B cell (primary cell): Measurements from ENCODE around the gene TBX1. TPM values are rescaled to one million over a fixed set of nuclear protein-coding genes. Genes with fewer than 3 reads are reported as not detected.

ENCODE experiments used
- ATAC-seq: fragments of 200-7000 bp; cut with Tn5 transposase; one replicate; pipeline ENCODE4 v1.10.0; 2021; ENCODE audit warnings: low read depth, mild to moderate bottlenecking, moderate number of reproducible peaks, moderate library complexity
- CTCF ChIA-PET: fragments of 350-600 bp; sonication (Branson Sonifier 250); formaldehyde crosslinking; loops from one replicate; lab custom pipeline; 2021; ENCODE audit warnings: antibody characterized with exemption, inconsistent platforms; lab: Charles Lee
- POLR2A ChIA-PET: fragments of 350-600 bp; sonication (Branson Sonifier 250); formaldehyde crosslinking; loops from one replicate; lab custom pipeline; 2021; ENCODE audit warnings: antibody characterized with exemption; lab: Charles Lee
- DNase-seq: peaks from one replicate; pipeline ENCODE4 v3.0.0; 2013
- H2AFZ ChIP-seq: 2 replicates; pipeline ENCODE4 v1.6.1; 2012; ENCODE audit warnings: mild to moderate bottlenecking, low read depth, low read length; ENCODE audit not compliant: insufficient read depth, poor library complexity, severe bottlenecking
- H3K27ac ChIP-seq, 2 donors: 1 replicate in 1 of 2; 2 replicates in 1 of 2; pipeline ENCODE4 v1.5.1; 2012 to 2013; ENCODE audit warnings: low read length in 2 of 2, mild to moderate bottlenecking in 2 of 2, moderate library complexity in 1 of 2
- H3K27me3 ChIP-seq, 4 experiments: fragments of 200-600 bp in 1 of 4; sonication (generic) in 1 of 4; replicated peaks in 1 of 4; 1 replicate in 2 of 4; 2 replicates in 2 of 4; pipeline versions ENCODE4 v1.6.1 to v1.7.0; 2013 to 2016; ENCODE audit warnings: low read length in 3 of 4, mild to moderate bottlenecking in 2 of 4, mixed read lengths in 1 of 4, moderate library complexity in 1 of 4; ENCODE audit not compliant: insufficient read depth in 4 of 4, control insufficient read depth in 3 of 4; ENCODE audit errors: control extremely low read depth in 1 of 4
- H3K36me3 ChIP-seq, 2 experiments: replicated peaks in 1 of 2; 1 replicate in 1 of 2; 2 replicates in 1 of 2; pipeline versions ENCODE4 v1.6.1 to v1.7.1; 2013; ENCODE audit warnings: low read length in 1 of 2; ENCODE audit not compliant: insufficient read depth in 2 of 2, control insufficient read depth in 1 of 2; ENCODE audit errors: control extremely low read depth in 1 of 2, extremely low read depth in 1 of 2
- H3K4me1 ChIP-seq, 2 donors: fragments of 200-600 bp in 1 of 2; sonication (generic) in 1 of 2; 1 replicate in 1 of 2; 2 replicates in 1 of 2; pipeline versions ENCODE4 v1.5.1 to v1.6.1; 2013 to 2017; ENCODE audit warnings: low read length in 2 of 2; ENCODE audit not compliant: control insufficient read depth in 2 of 2, insufficient read depth in 2 of 2
- H3K4me2 ChIP-seq: replicated peaks from 2 replicates; pipeline ENCODE3; 2012; ENCODE audit warnings: mild to moderate bottlenecking, low read depth, low read length; ENCODE audit not compliant: poor library complexity, severe bottlenecking
- H3K4me3 ChIP-seq, 5 experiments: fragments of 200-600 bp in 1 of 5; sonication (generic) in 1 of 5; 1 replicate in 3 of 5; 2 replicates in 2 of 5; pipeline versions ENCODE4 v1.5.1 to v1.7.0; 2011 to 2016; ENCODE audit warnings: low read length in 4 of 5, mild to moderate bottlenecking in 4 of 5, low read depth in 2 of 5, control low read depth in 1 of 5, moderate library complexity in 1 of 5; ENCODE audit not compliant: insufficient read depth in 1 of 5; ENCODE audit errors: control extremely low read depth in 1 of 5, extremely low read depth in 1 of 5
- H3K79me2 ChIP-seq: fragments of 200-600 bp; sonication (generic); one replicate; pipeline ENCODE4 v1.6.0; 2016; ENCODE audit warnings: low read length; ENCODE audit not compliant: control insufficient read depth, insufficient read depth
- H3K9ac ChIP-seq: fragments of 200-600 bp; sonication (generic); 2 replicates; pipeline ENCODE4 v1.6.1; 2017; ENCODE audit warnings: mild to moderate bottlenecking, low read length, moderate library complexity
- H3K9me3 ChIP-seq, 3 donors: one replicate each; pipeline versions ENCODE4 v1.6.1 to v1.7.1; 2013; ENCODE audit warnings: low read length in 2 of 3; ENCODE audit not compliant: control insufficient read depth in 2 of 3, insufficient read depth in 1 of 3; ENCODE audit errors: control extremely low read depth in 1 of 3
- H4K20me1 ChIP-seq: 2 replicates; pipeline ENCODE4 v1.6.0; 2012; ENCODE audit warnings: mild to moderate bottlenecking, low read length; ENCODE audit not compliant: insufficient read depth, control insufficient read depth, poor library complexity, severe bottlenecking
- H3K27ac Mint-ChIP-seq: one replicate; pipeline ENCODE4 v1.8.0; 2021; ENCODE audit warnings: mixed read lengths
- H3K27me3 Mint-ChIP-seq: one replicate; pipeline ENCODE4 v1.8.0; 2021; ENCODE audit warnings: mixed read lengths
- H3K4me1 Mint-ChIP-seq: one replicate; pipeline ENCODE4 v1.8.0; 2021; ENCODE audit warnings: mixed read lengths
- H3K4me3 Mint-ChIP-seq: one replicate; pipeline ENCODE4 v1.8.0; 2021; ENCODE audit warnings: mixed read lengths
- H3K9me3 Mint-ChIP-seq: one replicate; pipeline ENCODE4 v1.8.0; 2022; ENCODE audit warnings: mixed read lengths; ENCODE audit not compliant: insufficient read depth
- CTCF ChIP-seq: fragments of 200-600 bp; IDR thresholded peaks from one replicate; pipeline ENCODE4 v1.8.0; 2022; ENCODE audit warnings: antibody characterized with exemption, mild to moderate bottlenecking
- EZH2 ChIP-seq: IDR thresholded peaks from 2 replicates; pipeline ENCODE4 v1.6.1; 2012; ENCODE audit warnings: borderline replicate concordance, low read depth, mild to moderate bottlenecking, moderate library complexity, low read length; ENCODE audit not compliant: insufficient read depth, poor library complexity, severe bottlenecking
- WGBS: methylation state at CpG from one replicate; pipeline ENCODE4 v1.1.5; 2013; ENCODE audit warnings: missing lambda C conversion rate; ENCODE audit not compliant: insufficient coverage; 5-methylcytosine and 5-hydroxymethylcytosine counted together
- intact Hi-C: fragments of 100-400 bp; cut with micrococcal nuclease; formaldehyde crosslinking; loops from one replicate; pipeline ENCODE4 v1.10.0; 2022
- polyA plus RNA-seq: library from polyadenylated mRNA; depleted of rRNA; stranded (reverse); fragments of >200 nt; gene quantifications from 2 replicates; pipeline ENCODE4 v1.2.3, GENCODE V29; 2012
- total RNA-seq, 2 donors: library from RNA; stranded (reverse); fragments of 120-200 nt in 1 of 2; gene quantifications; 1 replicate in 1 of 2; 2 replicates in 1 of 2; pipeline versions ENCODE4 v1.2.3 to v1.2.4, GENCODE V29; 2013 to 2022

Gene TBX1
- total and polyA plus RNA-seq, 2 donors (not counting 1 experiment from before 2014, with no cell fraction given): not detected

GRCh38 chr22:19714312-19715187, 46.0 kb upstream of the TBX1 start, which contains the start of gene SEPTIN5:
Gene SEPTIN5 (plus strand): TSS chr22:19714503. CDS start chr22:19714589, 86 bp downstream.
- peak within 1 kb of the TSS in 3 of 5 experiments; percentile 23 to 41 (median 38) for H3K4me3 ChIP-seq
- ChIA-PET POLR2A (no interaction called here), CTCF (no interaction called here)
- peaks cover 27% of the 10 kb centered on the region for H3K27me3 Mint-ChIP-seq
- peak within 1 kb of the TSS; percentile 60 for H2AFZ ChIP-seq
- peak within 1 kb of the TSS; percentile 80 for H3K4me2 ChIP-seq
- TF ChIP-seq CTCF (no peak), EZH2 (peak; percentile 51)
- H3K9me3 Mint-ChIP-seq: no peaks in the 10 kb centered on the region
- no peak within 1 kb of the TSS for H3K27ac Mint-ChIP-seq
- intact Hi-C loops: no loop called here
- H4K20me1 ChIP-seq: no peaks in the 10 kb centered on the region
- peaks cover 0 to 51% (median 17%) of the 10 kb centered on the region in 4 experiments for H3K27me3 ChIP-seq
- H3K9me3 ChIP-seq: peaks cover 0 to 8% (median 0%) of the 10 kb centered on the region in 3 donors
- ATAC-seq (no peak), DNase-seq (peak; percentile 23)
- WGBS: 2% methylated on average over 101 of the region's 106 CpGs
- H3K4me1 Mint-ChIP-seq: peaks cover 10% of the 10 kb centered on the region
- peak within 1 kb of the TSS; percentile 80 for H3K4me3 Mint-ChIP-seq
- no peaks in the 10 kb centered on the region for H3K79me2 ChIP-seq
- no peaks in the 10 kb centered on the region for H3K36me3 ChIP-seq
- H3K4me1 ChIP-seq: peaks cover 17 to 26% of the 10 kb centered on the region in 2 donors
- H3K27ac ChIP-seq: no peak within 1 kb of the TSS
- H3K9ac ChIP-seq: peak within 1 kb of the TSS; percentile 42
